Mesenchymal stem cell (in vitro differentiated cells and primary cell): ENCODE results near the gene AKT2.

Experiments used
- DNase-seq: peaks from one replicate; pipeline ENCODE4 v3.0.0-alpha.2; 2013
- H2AFZ ChIP-seq: one replicate; pipeline ENCODE4 v1.6.1; 2013; ENCODE audit warnings: low read depth, mild to moderate bottlenecking, control low read depth, inconsistent platforms, low read length, moderate library complexity
- H2AK5ac ChIP-seq: 2 replicates; pipeline ENCODE4 v1.6.1; 2013; ENCODE audit warnings: low read length, moderate library complexity, mild to moderate bottlenecking, inconsistent platforms; ENCODE audit not compliant: severe bottlenecking
- H2BK120ac ChIP-seq: one replicate; pipeline ENCODE4 v1.6.1; 2013; ENCODE audit warnings: low read depth, mild to moderate bottlenecking, inconsistent platforms, low read length, moderate library complexity
- H2BK12ac ChIP-seq, 2 experiments: one replicate each; pipeline ENCODE4 v1.6.1; 2013; ENCODE audit warnings: inconsistent platforms in 2 of 2, low read length in 2 of 2, mild to moderate bottlenecking in 2 of 2, moderate library complexity in 2 of 2, control low read depth in 1 of 2
- H2BK15ac ChIP-seq: one replicate; pipeline ENCODE4 v1.6.1; 2013; ENCODE audit warnings: mild to moderate bottlenecking, low read depth, inconsistent platforms; ENCODE audit not compliant: poor library complexity, severe bottlenecking
- H2BK5ac ChIP-seq: 2 replicates; pipeline ENCODE4 v1.6.1; 2013; ENCODE audit warnings: low read depth, mild to moderate bottlenecking, low read length, control low read depth, inconsistent platforms; ENCODE audit not compliant: poor library complexity, severe bottlenecking
- H3K14ac ChIP-seq, 2 experiments: one replicate each; pipeline ENCODE4 v1.6.1; 2013; ENCODE audit warnings: inconsistent platforms in 2 of 2, low read length in 2 of 2, control low read depth in 1 of 2, mild to moderate bottlenecking in 1 of 2, moderate library complexity in 1 of 2
- H3K18ac ChIP-seq, 2 experiments: one replicate each; pipeline ENCODE4 v1.6.1; 2013; ENCODE audit warnings: inconsistent platforms in 2 of 2, low read length in 2 of 2, control low read depth in 1 of 2, low read depth in 1 of 2, mild to moderate bottlenecking in 1 of 2
- H3K23ac ChIP-seq, 2 experiments: one replicate each; pipeline ENCODE4 v1.6.1; 2013; ENCODE audit warnings: inconsistent platforms in 2 of 2, low read length in 2 of 2, mild to moderate bottlenecking in 2 of 2, moderate library complexity in 2 of 2, control low read depth in 1 of 2
- H3K27ac ChIP-seq: 2 replicates; pipeline ENCODE4 v1.5.1; 2013; ENCODE audit warnings: mild to moderate bottlenecking, moderate library complexity, low read length, control low read depth, inconsistent platforms; ENCODE audit not compliant: poor library complexity, severe bottlenecking
- H3K27me3 ChIP-seq, 2 experiments: 2 replicates each; pipeline versions ENCODE4 v1.6.1 to v1.7.0; 2013; ENCODE audit warnings: low read length in 2 of 2, mild to moderate bottlenecking in 2 of 2, moderate library complexity in 2 of 2, control low read depth in 1 of 2, inconsistent platforms in 1 of 2; ENCODE audit not compliant: control insufficient read depth in 1 of 2, insufficient read depth in 1 of 2
- H3K36me3 ChIP-seq, 2 experiments: 2 replicates each; pipeline versions ENCODE4 v1.6.1 to v1.7.0; 2013; ENCODE audit warnings: low read length in 2 of 2, control low read depth in 1 of 2, inconsistent platforms in 1 of 2, low read depth in 1 of 2, mild to moderate bottlenecking in 1 of 2; ENCODE audit not compliant: insufficient read depth in 2 of 2, control insufficient read depth in 1 of 2
- H3K4ac ChIP-seq, 2 experiments: one replicate each; pipeline ENCODE4 v1.6.1; 2013; ENCODE audit warnings: inconsistent platforms in 2 of 2, low read length in 2 of 2, mild to moderate bottlenecking in 2 of 2, moderate library complexity in 2 of 2, control low read depth in 1 of 2, low read depth in 1 of 2
- H3K4me1 ChIP-seq: 2 replicates; pipeline ENCODE4 v1.6.1; 2013; ENCODE audit warnings: low read depth, low read length, control low read depth; ENCODE audit not compliant: control insufficient read depth, insufficient read depth
- H3K4me2 ChIP-seq: 2 replicates; pipeline ENCODE4 v1.6.1; 2013; ENCODE audit warnings: low read length, mild to moderate bottlenecking, inconsistent platforms; ENCODE audit not compliant: poor library complexity, severe bottlenecking
- H3K4me3 ChIP-seq, 2 experiments: 2 replicates each; pipeline versions ENCODE4 v1.5.1 to v1.7.0; 2013; ENCODE audit warnings: low read length in 2 of 2, mild to moderate bottlenecking in 2 of 2, control low read depth in 1 of 2, low read depth in 1 of 2; ENCODE audit not compliant: insufficient read depth in 1 of 2
- H3K79me1 ChIP-seq: replicated peaks from 2 replicates; pipeline ENCODE4 v1.6.1; 2013; ENCODE audit warnings: mild to moderate bottlenecking, control low read depth, low read length, inconsistent platforms; ENCODE audit not compliant: poor library complexity, severe bottlenecking
- H3K9ac ChIP-seq: 2 replicates; pipeline ENCODE4 v1.7.0; 2013; ENCODE audit warnings: mild to moderate bottlenecking, low read length, moderate library complexity
- H3K9me3 ChIP-seq: 2 replicates; pipeline ENCODE4 v1.7.0; 2013; ENCODE audit warnings: mild to moderate bottlenecking, low read length; ENCODE audit not compliant: control insufficient read depth
- H4K8ac ChIP-seq: one replicate; pipeline ENCODE4 v1.6.1; 2013; ENCODE audit warnings: inconsistent platforms, mild to moderate bottlenecking, low read length, moderate library complexity
- H4K91ac ChIP-seq: one replicate; pipeline ENCODE4 v1.6.1; 2013; ENCODE audit warnings: mild to moderate bottlenecking, low read length, inconsistent platforms
- WGBS: methylation state at CpG from one replicate; pipeline ENCODE4 v1.1.7; 2013; ENCODE audit warnings: mixed read lengths; 5-methylcytosine and 5-hydroxymethylcytosine counted together

Gene AKT2

DNA sequence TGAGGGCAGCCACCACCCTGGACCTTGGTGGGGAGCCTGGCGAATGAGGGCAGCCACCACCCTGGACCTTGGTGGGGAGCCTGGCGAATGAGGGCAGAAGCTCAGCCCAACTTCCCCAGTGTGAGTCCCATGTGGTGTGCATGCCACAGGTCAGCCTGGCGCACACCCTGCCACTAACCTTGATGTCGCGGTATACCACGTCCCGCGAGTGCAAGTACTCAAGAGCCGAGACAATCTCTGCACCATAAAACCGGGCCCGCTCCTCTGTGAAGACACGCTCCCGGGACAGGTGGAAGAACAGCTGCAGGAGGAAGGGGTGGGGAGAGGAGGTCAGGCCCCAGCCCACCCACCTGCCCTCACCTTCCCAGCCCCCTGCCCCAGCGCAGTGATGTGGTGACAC is 47.4 kb downstream of the AKT2 start:
- peaks cover 2% of the 10 kb centered on the region for H3K4me1 ChIP-seq
- H2BK5ac ChIP-seq, result no peak overlapping the region
- H3K27me3 ChIP-seq, result no peaks in the 10 kb centered on the region
- H2AK5ac ChIP-seq, result no peak overlapping the region
- H2BK12ac ChIP-seq, result no peak overlapping the region
- no peak overlapping the region for H3K18ac ChIP-seq
- H4K91ac ChIP-seq, result no peak overlapping the region
- no peak overlapping the region for H3K27ac ChIP-seq
- H3K4ac ChIP-seq, result no peak overlapping the region
- DNase-seq, result no peak
- H4K8ac ChIP-seq, result no peak overlapping the region
- H3K36me3 ChIP-seq, result peaks cover 82 to 94% of the 10 kb centered on the region in 2 experiments
- 98% methylated on average over 14 of the region's 14 CpGs for WGBS
- no peak overlapping the region for H3K23ac ChIP-seq
- H3K9ac ChIP-seq, result no peak overlapping the region
- no peaks in the 10 kb centered on the region for H3K9me3 ChIP-seq
- H2BK15ac ChIP-seq, result no peak overlapping the region
- no peak overlapping the region for H2AFZ ChIP-seq
- no peak overlapping the region for H3K4me3 ChIP-seq
- no peak overlapping the region for H2BK120ac ChIP-seq
- peaks cover 35% of the 10 kb centered on the region for H3K79me1 ChIP-seq
- H3K4me2 ChIP-seq, result no peak overlapping the region
- no peak overlapping the region for H3K14ac ChIP-seq

DNA sequence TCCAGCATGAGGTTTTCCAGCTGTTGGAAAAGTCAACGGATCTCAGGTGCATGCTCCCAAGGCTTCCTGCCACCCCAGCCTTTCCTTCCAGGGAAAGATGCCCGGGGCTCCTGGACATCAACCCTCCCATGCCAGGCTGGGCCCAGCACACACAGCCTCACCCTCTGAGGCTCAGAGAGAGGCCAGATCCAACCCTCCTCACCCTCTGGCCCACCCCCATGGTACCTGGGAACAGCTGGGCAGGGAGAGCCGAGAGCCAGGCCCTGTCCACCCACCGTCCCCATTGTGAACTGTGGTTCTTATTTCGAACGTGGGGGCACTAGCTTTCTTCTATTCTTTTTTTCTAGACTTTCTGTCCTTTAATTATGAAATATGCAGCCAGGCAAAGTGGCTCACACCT is 48.8 kb downstream of the AKT2 start:
- H3K4me1 ChIP-seq, result peaks cover 16% of the 10 kb centered on the region
- H2AFZ ChIP-seq, result no peak overlapping the region
- H3K79me1 ChIP-seq, result peaks cover 27% of the 10 kb centered on the region
- H3K36me3 ChIP-seq, result peaks cover 76 to 85% of the 10 kb centered on the region in 2 experiments
- WGBS, result 94% methylated on average over 6 of the region's 6 CpGs
- H3K9ac ChIP-seq, result no peak overlapping the region
- no peak overlapping the region for H3K27ac ChIP-seq
- DNase-seq, result no peak
- H2BK15ac ChIP-seq, result no peak overlapping the region
- no peak overlapping the region for H4K8ac ChIP-seq
- H3K4ac ChIP-seq, result no peak overlapping the region
- no peak overlapping the region for H3K23ac ChIP-seq
- no peak overlapping the region for H4K91ac ChIP-seq
- H3K14ac ChIP-seq, result no peak overlapping the region
- H3K4me2 ChIP-seq, result no peak overlapping the region
- H3K27me3 ChIP-seq, result no peaks in the 10 kb centered on the region
- H2AK5ac ChIP-seq, result no peak overlapping the region
- H3K9me3 ChIP-seq, result no peaks in the 10 kb centered on the region
- no peak overlapping the region for H2BK5ac ChIP-seq
- no peak overlapping the region for H2BK120ac ChIP-seq
- no peak overlapping the region for H3K4me3 ChIP-seq
- H2BK12ac ChIP-seq, result no peak overlapping the region
- H3K18ac ChIP-seq, result no peak overlapping the region

DNA sequence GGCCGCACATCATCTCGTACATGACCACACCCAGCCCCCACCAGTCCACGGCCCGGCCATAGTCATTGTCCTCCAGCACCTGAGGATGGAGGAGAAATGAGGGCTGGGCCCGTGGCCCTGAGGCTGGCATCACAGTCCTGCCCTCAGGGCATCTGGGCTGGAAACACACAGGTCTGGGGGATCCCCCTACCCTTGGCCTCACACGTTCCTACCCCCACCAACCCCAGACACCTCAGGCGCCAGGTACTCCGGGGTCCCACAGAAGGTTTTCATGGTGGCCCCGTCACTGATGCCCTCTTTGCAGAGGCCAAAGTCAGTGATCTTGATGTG is 49.2 kb downstream of the AKT2 start:
- Histone ChIP-seq H3K79me1 (peaks cover 26% of the 10 kb centered on the region), H3K18ac (no peak overlapping the region), H3K14ac (no peak overlapping the region), H3K4me3 (no peak overlapping the region), H3K23ac (no peak overlapping the region), H4K8ac (no peak overlapping the region), H3K4me1 (peaks cover 18% of the 10 kb centered on the region), H3K9me3 (no peaks in the 10 kb centered on the region), H4K91ac (no peak overlapping the region), H3K9ac (no peak overlapping the region), H2BK5ac (no peak overlapping the region), H2BK15ac (no peak overlapping the region), H3K36me3 (peaks cover 72 to 84% of the 10 kb centered on the region in 2 experiments), H3K27me3 (no peaks in the 10 kb centered on the region), H3K4me2 (no peak overlapping the region), H2BK120ac (no peak overlapping the region), H3K4ac (no peak overlapping the region), H2AK5ac (no peak overlapping the region), H2AFZ (no peak overlapping the region), H3K27ac (no peak overlapping the region), H2BK12ac (no peak overlapping the region)
- DNase-seq, result no peak
- 92% methylated on average over 7 of the region's 9 CpGs for WGBS

GRCh38 chr19:40235238-40236025 is 49.7 kb downstream of the AKT2 start:
- Histone ChIP-seq H2AK5ac (no peak overlapping the region), H3K9me3 (no peaks in the 10 kb centered on the region), H3K79me1 (peaks cover 24% of the 10 kb centered on the region), H4K8ac (no peak overlapping the region), H2BK12ac (no peak overlapping the region), H3K9ac (no peak overlapping the region), H3K4me1 (peaks cover 19% of the 10 kb centered on the region), H2BK15ac (no peak overlapping the region), H2BK5ac (no peak overlapping the region), H3K36me3 (peaks cover 67 to 78% of the 10 kb centered on the region in 2 experiments), H3K4ac (no peak overlapping the region), H3K27me3 (no peaks in the 10 kb centered on the region), H4K91ac (no peak overlapping the region), H3K4me2 (no peak overlapping the region), H3K4me3 (no peak overlapping the region), H3K18ac (no peak overlapping the region), H3K14ac (no peak overlapping the region), H3K27ac (no peak overlapping the region), H3K23ac (no peak overlapping the region), H2BK120ac (no peak overlapping the region), H2AFZ (no peak overlapping the region)
- DNase-seq, result no peak
- WGBS, result 90% methylated on average over 27 of the region's 30 CpGs
